GM12878 (cell line): ENCODE measurements around the gene HSPB6. TPM values are rescaled to one million over a fixed set of nuclear protein-coding genes. Genes with fewer than 3 reads are reported as not detected.

Experiments used
- CBX3 ChIP-seq: fragments of 200-600 bp; sonication (generic); IDR thresholded peaks from 2 replicates; pipeline ENCODE4 v1.6.1; 2016; ENCODE audit warnings: low read depth, borderline replicate concordance
- CREB1 ChIP-seq: IDR thresholded peaks from 2 replicates; pipeline ENCODE4 v1.6.1; 2012; ENCODE audit warnings: low read depth, mild to moderate bottlenecking, inconsistent platforms
- HCFC1 ChIP-seq: fragments of 150-350 bp; IDR thresholded peaks from 2 replicates; pipeline ENCODE4 v1.6.1; 2014; ENCODE audit warnings: low read length
- KLF5 ChIP-seq: fragments of 450-650 bp; IDR thresholded peaks from 2 replicates; pipeline ENCODE4 v1.6.1; 2014; ENCODE audit warnings: mild to moderate bottlenecking; ENCODE audit not compliant: partially characterized antibody
- NFYB ChIP-seq: IDR thresholded peaks from 2 replicates; pipeline ENCODE4 v1.6.1; 2011; ENCODE audit warnings: low read depth, mild to moderate bottlenecking, low read length, improper control_type of control experiment, moderate library complexity; ENCODE audit not compliant: insufficient read depth
- RCOR1 ChIP-seq: conservative IDR thresholded peaks from 2 replicates; pipeline ENCODE4 v1.6.1; 2012; ENCODE audit warnings: low read depth, low read length, improper control_type of control experiment
- YY1 ChIP-seq: IDR thresholded peaks from 2 replicates; pipeline ENCODE4 v1.6.1; 2011; ENCODE audit warnings: low read depth, mild to moderate bottlenecking, low read length
- polyA plus RNA-seq, 11 experiments: library from polyadenylated mRNA; depleted of rRNA in 4 of 11; unstranded in 6 of 11; stranded (reverse) in 5 of 11; fragments of >200 nt; fragmentation: Nextera tagmentation in 4 of 11; fragmentation: Illumina TruSeq in 1 of 11; extraction: Ambion mirVana in 4 of 11; extraction: Trizol in 1 of 11; gene quantifications; 1 replicate in 1 of 11; 2 replicates in 10 of 11; pipeline versions ENCODE4 v1.2.1 to v1.2.3, GENCODE V29; 2011 to 2016; ENCODE audit warnings: inconsistent platforms in 2 of 11, missing spikeins in 2 of 11, low read depth in 1 of 11
- total RNA-seq, 4 experiments: library from RNA; depleted of rRNA in 3 of 4; stranded (reverse); fragments of >200 nt in 3 of 4; fragmentation: Illumina TruSeq in 1 of 4; extraction: Trizol in 1 of 4; gene quantifications; 2 replicates each; pipeline versions ENCODE4 v1.2.1 to v1.2.3, GENCODE V29; 2013 to 2021
- TF ChIP-seq, protein P1 (sequence below): IDR thresholded peaks from 2 replicates; pipeline ENCODE4 v1.6.1; 2012; ENCODE audit warnings: low read depth, low read length, improper control_type of control experiment
- TF ChIP-seq, protein P2 (sequence below): fragments of 450-650 bp; IDR thresholded peaks from 2 replicates; pipeline ENCODE4 v1.6.1; 2016; ENCODE audit warnings: mild to moderate bottlenecking, moderate library complexity, borderline replicate concordance
- TF ChIP-seq, protein P3 (sequence below): fragments of 450-650 bp; IDR thresholded peaks from 2 replicates; pipeline ENCODE4 v1.6.1; 2018; ENCODE audit warnings: borderline replicate concordance, mild to moderate bottlenecking; ENCODE audit not compliant: partially characterized antibody

The HSPB6 gene
- total and polyA plus RNA-seq, 10 of the 15 experiments (the other 5 are each of a cell fraction or from before 2014, with no cell fraction given), result 0.09 to 1.6 (median 0.36) TPM; not detected in 4

DNA sequence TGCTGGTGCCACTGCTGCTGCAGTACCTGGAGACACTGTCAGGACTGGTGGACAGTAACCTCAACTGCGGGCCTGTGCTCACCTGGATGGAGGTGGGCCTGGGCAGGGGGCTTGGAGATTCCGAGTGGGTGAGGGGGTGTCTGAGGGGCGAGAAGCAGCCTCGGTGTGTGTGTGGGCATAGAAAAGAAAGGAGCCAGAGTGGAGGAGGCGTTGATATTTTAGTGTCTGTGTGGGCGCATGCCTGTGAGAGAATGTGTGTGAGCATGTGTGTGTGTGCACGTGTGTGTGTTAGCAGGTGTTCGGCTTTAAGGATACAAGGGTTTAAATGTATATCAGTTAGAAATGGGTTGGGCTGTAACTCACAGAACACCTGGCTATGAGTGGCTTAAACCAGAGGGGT is 22.2 kb upstream of the HSPB6 start (continued):
- TF ChIP-seq CBX3 (no peak), NFYB (no peak), KLF5 (no peak), YY1 (no peak), HCFC1 (no peak), CREB1 (no peak), RCOR1 (no peak)
- TF ChIP-seq, protein P1, sequence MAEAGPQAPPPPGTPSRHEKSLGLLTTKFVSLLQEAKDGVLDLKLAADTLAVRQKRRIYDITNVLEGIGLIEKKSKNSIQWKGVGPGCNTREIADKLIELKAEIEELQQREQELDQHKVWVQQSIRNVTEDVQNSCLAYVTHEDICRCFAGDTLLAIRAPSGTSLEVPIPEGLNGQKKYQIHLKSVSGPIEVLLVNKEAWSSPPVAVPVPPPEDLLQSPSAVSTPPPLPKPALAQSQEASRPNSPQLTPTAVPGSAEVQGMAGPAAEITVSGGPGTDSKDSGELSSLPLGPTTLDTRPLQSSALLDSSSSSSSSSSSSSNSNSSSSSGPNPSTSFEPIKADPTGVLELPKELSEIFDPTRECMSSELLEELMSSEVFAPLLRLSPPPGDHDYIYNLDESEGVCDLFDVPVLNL, result no peak
- TF ChIP-seq, protein P2, sequence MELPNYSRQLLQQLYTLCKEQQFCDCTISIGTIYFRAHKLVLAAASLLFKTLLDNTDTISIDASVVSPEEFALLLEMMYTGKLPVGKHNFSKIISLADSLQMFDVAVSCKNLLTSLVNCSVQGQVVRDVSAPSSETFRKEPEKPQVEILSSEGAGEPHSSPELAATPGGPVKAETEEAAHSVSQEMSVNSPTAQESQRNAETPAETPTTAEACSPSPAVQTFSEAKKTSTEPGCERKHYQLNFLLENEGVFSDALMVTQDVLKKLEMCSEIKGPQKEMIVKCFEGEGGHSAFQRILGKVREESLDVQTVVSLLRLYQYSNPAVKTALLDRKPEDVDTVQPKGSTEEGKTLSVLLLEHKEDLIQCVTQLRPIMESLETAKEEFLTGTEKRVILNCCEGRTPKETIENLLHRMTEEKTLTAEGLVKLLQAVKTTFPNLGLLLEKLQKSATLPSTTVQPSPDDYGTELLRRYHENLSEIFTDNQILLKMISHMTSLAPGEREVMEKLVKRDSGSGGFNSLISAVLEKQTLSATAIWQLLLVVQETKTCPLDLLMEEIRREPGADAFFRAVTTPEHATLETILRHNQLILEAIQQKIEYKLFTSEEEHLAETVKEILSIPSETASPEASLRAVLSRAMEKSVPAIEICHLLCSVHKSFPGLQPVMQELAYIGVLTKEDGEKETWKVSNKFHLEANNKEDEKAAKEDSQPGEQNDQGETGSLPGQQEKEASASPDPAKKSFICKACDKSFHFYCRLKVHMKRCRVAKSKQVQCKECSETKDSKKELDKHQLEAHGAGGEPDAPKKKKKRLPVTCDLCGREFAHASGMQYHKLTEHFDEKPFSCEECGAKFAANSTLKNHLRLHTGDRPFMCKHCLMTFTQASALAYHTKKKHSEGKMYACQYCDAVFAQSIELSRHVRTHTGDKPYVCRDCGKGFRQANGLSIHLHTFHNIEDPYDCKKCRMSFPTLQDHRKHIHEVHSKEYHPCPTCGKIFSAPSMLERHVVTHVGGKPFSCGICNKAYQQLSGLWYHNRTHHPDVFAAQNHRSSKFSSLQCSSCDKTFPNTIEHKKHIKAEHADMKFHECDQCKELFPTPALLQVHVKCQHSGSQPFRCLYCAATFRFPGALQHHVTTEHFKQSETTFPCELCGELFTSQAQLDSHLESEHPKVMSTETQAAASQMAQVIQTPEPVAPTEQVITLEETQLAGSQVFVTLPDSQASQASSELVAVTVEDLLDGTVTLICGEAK, result no peak
- TF ChIP-seq, protein P3, sequence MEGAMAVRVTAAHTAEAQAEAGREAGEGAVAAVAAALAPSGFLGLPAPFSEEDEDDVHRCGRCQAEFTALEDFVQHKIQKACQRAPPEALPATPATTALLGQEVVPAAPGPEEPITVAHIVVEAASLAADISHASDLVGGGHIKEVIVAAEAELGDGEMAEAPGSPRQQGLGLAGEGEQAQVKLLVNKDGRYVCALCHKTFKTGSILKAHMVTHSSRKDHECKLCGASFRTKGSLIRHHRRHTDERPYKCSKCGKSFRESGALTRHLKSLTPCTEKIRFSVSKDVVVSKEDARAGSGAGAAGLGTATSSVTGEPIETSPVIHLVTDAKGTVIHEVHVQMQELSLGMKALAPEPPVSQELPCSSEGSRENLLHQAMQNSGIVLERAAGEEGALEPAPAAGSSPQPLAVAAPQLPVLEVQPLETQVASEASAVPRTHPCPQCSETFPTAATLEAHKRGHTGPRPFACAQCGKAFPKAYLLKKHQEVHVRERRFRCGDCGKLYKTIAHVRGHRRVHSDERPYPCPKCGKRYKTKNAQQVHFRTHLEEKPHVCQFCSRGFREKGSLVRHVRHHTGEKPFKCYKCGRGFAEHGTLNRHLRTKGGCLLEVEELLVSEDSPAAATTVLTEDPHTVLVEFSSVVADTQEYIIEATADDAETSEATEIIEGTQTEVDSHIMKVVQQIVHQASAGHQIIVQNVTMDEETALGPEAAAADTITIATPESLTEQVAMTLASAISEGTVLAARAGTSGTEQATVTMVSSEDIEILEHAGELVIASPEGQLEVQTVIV, result no peak
- TF ChIP-seq, all 136 proteins: peak for 0
